Fibroblast of villous mesenchyme (primary cell): ENCODE results near the gene CACNA1C. TPM values are rescaled to one million over a fixed set of nuclear protein-coding genes. Genes with fewer than 3 reads are reported as not detected.

ENCODE experiments used
- DNase-seq: peaks from one replicate; pipeline ENCODE4 v3.0.0-alpha.2; 2010; ENCODE audit warnings: low read depth
- H3K4me3 ChIP-seq: 2 replicates; pipeline ENCODE4 v1.5.1; 2011; ENCODE audit warnings: low read depth, mild to moderate bottlenecking, low read length
- CTCF ChIP-seq: IDR thresholded peaks from 2 replicates; pipeline ENCODE4 v1.5.1; 2012; ENCODE audit warnings: low read depth, mild to moderate bottlenecking, low read length; ENCODE audit not compliant: insufficient read depth
- total RNA-seq: library from RNA; depleted of rRNA; stranded (reverse); fragments of >200 nt; gene quantifications from 2 replicates; pipeline ENCODE4 v1.2.3, GENCODE V29; 2012

Gene CACNA1C
- total RNA-seq, 1 donor = 11.7 TPM

DNA sequence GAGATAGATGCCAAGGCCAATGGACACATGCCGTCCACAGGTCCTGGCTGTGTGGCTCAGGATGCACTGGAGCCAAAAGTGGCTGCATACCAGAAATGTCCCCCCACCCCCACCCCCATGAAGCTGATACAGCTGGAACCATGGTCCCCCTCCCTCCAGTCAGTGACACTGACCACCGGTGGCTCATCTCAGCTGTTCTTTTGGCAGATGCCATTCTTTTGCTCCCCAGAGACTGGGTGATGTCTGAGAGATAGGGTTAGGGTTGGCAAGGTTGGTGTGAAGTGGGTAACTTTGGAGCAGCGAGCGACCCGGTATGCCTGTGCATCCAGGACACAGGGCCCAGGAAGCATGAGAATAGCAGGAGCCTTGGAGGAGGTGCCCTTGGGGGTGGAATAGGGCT lies 285.6 kb downstream of the CACNA1C start:
- DNase-seq = no peak
- no peak for TF ChIP-seq CTCF

GRCh38 chr12:2338991-2339431 lies 286.2 kb downstream of the CACNA1C start:
- DNase-seq = peak; percentile 62
- no peak overlapping the region for H3K4me3 ChIP-seq
- no peak for TF ChIP-seq CTCF

More for the DNA sequence above, 285.6 kb downstream of the CACNA1C start:
- H3K4me3 ChIP-seq = no peak overlapping the region

GRCh38 chr12:2341051-2341751 lies 288.4 kb downstream of the CACNA1C start:
- no peak overlapping the region for H3K4me3 ChIP-seq
- DNase-seq = no peak
- no peak for TF ChIP-seq CTCF

DNA sequence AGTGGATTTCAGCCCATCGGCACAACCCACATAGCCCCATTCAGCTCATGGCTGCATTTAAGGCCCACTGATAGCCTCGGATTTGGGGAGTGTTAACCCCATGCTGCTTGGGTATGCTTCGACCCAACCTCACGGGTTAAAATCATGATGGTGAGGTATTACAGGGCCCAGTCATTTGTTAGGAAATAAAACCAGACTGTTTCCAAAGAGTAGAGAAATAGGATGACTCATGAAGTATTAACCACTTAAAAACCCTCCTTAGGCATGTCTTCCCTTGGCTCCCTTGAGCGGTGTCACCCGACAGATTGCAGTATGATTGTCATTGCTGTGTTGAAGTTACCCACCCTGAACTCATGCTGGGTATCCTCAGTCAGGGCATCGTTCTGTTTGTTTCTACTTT lies 289.1 kb downstream of the CACNA1C start:
- TF ChIP-seq CTCF = no peak
- H3K4me3 ChIP-seq = no peak overlapping the region
- peak; percentile 94 for DNase-seq

- TF ChIP-seq CTCF = no peak
- no peak overlapping the region for H3K4me3 ChIP-seq
- DNase-seq = no peak
Observed at GRCh38 chr12:2343681-2344080, 290.9 kb downstream of the CACNA1C start.

DNA sequence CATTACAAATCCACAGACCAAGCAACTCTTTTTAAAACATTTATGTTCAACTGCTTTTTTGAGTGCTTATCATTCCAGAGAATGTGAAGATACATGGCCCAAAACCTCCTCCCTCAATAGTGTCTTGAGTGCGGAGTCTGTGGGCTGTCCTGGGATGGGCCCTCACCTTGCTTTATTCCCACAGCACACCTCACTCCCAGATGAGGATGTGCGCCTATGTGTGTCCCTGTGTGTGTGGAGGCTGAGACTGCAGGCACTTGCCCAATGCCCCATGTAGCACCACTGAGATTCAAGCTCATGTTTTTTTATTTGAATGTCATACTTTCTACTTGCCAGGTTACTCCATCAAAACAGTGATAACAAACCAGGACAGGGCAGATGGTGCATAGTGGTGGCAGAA lies 291.7 kb downstream of the CACNA1C start:
- no peak overlapping the region for H3K4me3 ChIP-seq
- no peak for TF ChIP-seq CTCF
- DNase-seq = no peak

- no peak for TF ChIP-seq CTCF
- no peak for DNase-seq
- H3K4me3 ChIP-seq = no peak overlapping the region
Observed at GRCh38 chr12:2344885-2345284, 292.1 kb downstream of the CACNA1C start.
